MM.1S (cell line): Measurements from ENCODE around the gene CTNS.

Experiments used
- EZH2 ChIP-seq: fragments of 300-600 bp; sonication (generic); optimal IDR thresholded peaks from 2 replicates; pipeline ENCODE3; 2017; ENCODE audit warnings: low read depth, mild to moderate bottlenecking, antibody characterized with exemption, low read length, mixed read lengths
- TF ChIP-seq, protein P1 (sequence below): fragments of 300-600 bp; sonication (generic); IDR thresholded peaks from 2 replicates; pipeline ENCODE4 v1.5.1; 2016; ENCODE audit warnings: antibody characterized with exemption, low read length, mixed read lengths

GRCh38 chr17:3615160-3615870 lies 21.2 kb upstream of the CTNS start:
- TF ChIP-seq, protein P1, sequence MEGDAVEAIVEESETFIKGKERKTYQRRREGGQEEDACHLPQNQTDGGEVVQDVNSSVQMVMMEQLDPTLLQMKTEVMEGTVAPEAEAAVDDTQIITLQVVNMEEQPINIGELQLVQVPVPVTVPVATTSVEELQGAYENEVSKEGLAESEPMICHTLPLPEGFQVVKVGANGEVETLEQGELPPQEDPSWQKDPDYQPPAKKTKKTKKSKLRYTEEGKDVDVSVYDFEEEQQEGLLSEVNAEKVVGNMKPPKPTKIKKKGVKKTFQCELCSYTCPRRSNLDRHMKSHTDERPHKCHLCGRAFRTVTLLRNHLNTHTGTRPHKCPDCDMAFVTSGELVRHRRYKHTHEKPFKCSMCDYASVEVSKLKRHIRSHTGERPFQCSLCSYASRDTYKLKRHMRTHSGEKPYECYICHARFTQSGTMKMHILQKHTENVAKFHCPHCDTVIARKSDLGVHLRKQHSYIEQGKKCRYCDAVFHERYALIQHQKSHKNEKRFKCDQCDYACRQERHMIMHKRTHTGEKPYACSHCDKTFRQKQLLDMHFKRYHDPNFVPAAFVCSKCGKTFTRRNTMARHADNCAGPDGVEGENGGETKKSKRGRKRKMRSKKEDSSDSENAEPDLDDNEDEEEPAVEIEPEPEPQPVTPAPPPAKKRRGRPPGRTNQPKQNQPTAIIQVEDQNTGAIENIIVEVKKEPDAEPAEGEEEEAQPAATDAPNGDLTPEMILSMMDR: no peak
- no peak for TF ChIP-seq EZH2
